Loucy (cell line): Measurements from ENCODE around the gene ELL2.

Experiments
- H2AFZ ChIP-seq: fragments of 200-600 bp; sonication (generic); 2 replicates; pipeline ENCODE4 v1.6.0; 2016; ENCODE audit warnings: antibody characterized with exemption, mild to moderate bottlenecking, low read length, moderate library complexity
- H3F3A ChIP-seq: fragments of 200-600 bp; 2 replicates; pipeline ENCODE4 v1.6.0; 2016; ENCODE audit warnings: antibody characterized with exemption, low read depth, mild to moderate bottlenecking
- H3K27me3 ChIP-seq: fragments of 200-600 bp; sonication (generic); 2 replicates; pipeline ENCODE4 v1.6.1; 2014; ENCODE audit warnings: low read length, mild to moderate bottlenecking; ENCODE audit not compliant: insufficient read depth, poor library complexity, severe bottlenecking
- H3K36me3 ChIP-seq: fragments of 200-600 bp; sonication (generic); 2 replicates; pipeline ENCODE4 v1.6.1; 2016; ENCODE audit warnings: low read length; ENCODE audit not compliant: insufficient read depth
- H3K4me1 ChIP-seq: fragments of 200-600 bp; sonication (generic); 2 replicates; pipeline ENCODE4 v1.5.1; 2014; ENCODE audit warnings: low read length, mild to moderate bottlenecking; ENCODE audit not compliant: insufficient read depth, poor library complexity, severe bottlenecking
- H3K4me2 ChIP-seq: fragments of 200-600 bp; sonication (generic); 2 replicates; pipeline ENCODE4 v1.6.0; 2014; ENCODE audit warnings: antibody characterized with exemption, low read length, low read depth, mild to moderate bottlenecking; ENCODE audit not compliant: poor library complexity, severe bottlenecking
- H3K4me3 ChIP-seq: fragments of 200-600 bp; sonication (generic); 2 replicates; pipeline ENCODE4 v1.5.1; 2014; ENCODE audit warnings: low read length, mild to moderate bottlenecking, mixed read lengths; ENCODE audit not compliant: poor library complexity, severe bottlenecking
- H3K79me2 ChIP-seq: fragments of 200-600 bp; sonication (generic); 2 replicates; pipeline ENCODE4 v1.6.1; 2014; ENCODE audit warnings: low read length; ENCODE audit not compliant: insufficient read depth
- H3K9ac ChIP-seq: fragments of 200-600 bp; sonication (generic); 2 replicates; pipeline ENCODE4 v1.6.0; 2014; ENCODE audit warnings: mild to moderate bottlenecking, low read depth, low read length, moderate library complexity; ENCODE audit not compliant: poor library complexity, severe bottlenecking
- H3K9me2 ChIP-seq: fragments of 200-600 bp; sonication (generic); replicated peaks from 2 replicates; pipeline ENCODE4 v1.6.1; 2016; ENCODE audit warnings: low read depth, low read length, mixed read lengths
- H3K9me3 ChIP-seq: fragments of 200-600 bp; sonication (generic); 2 replicates; pipeline ENCODE4 v1.6.1; 2014; ENCODE audit warnings: mild to moderate bottlenecking, antibody characterized with exemption, low read length, low read depth; ENCODE audit not compliant: insufficient read depth
- H4K20me1 ChIP-seq: fragments of 200-600 bp; sonication (generic); 2 replicates; pipeline ENCODE4 v1.6.0; 2014; ENCODE audit warnings: antibody characterized with exemption, low read length, mild to moderate bottlenecking; ENCODE audit not compliant: insufficient read depth, poor library complexity, severe bottlenecking
- EZH2phosphoT487 ChIP-seq: fragments of 200-600 bp; IDR thresholded peaks from 2 replicates; pipeline ENCODE4 v1.6.1; 2018; ENCODE audit warnings: antibody characterized with exemption, mild to moderate bottlenecking, moderate library complexity, borderline replicate concordance
- TF ChIP-seq, protein P1 (sequence below): fragments of 200-600 bp; sonication (generic); conservative IDR thresholded peaks from 2 replicates; pipeline ENCODE4 v1.5.1; 2014; ENCODE audit warnings: mild to moderate bottlenecking, antibody characterized with exemption, low read length

Gene ELL2

DNA sequence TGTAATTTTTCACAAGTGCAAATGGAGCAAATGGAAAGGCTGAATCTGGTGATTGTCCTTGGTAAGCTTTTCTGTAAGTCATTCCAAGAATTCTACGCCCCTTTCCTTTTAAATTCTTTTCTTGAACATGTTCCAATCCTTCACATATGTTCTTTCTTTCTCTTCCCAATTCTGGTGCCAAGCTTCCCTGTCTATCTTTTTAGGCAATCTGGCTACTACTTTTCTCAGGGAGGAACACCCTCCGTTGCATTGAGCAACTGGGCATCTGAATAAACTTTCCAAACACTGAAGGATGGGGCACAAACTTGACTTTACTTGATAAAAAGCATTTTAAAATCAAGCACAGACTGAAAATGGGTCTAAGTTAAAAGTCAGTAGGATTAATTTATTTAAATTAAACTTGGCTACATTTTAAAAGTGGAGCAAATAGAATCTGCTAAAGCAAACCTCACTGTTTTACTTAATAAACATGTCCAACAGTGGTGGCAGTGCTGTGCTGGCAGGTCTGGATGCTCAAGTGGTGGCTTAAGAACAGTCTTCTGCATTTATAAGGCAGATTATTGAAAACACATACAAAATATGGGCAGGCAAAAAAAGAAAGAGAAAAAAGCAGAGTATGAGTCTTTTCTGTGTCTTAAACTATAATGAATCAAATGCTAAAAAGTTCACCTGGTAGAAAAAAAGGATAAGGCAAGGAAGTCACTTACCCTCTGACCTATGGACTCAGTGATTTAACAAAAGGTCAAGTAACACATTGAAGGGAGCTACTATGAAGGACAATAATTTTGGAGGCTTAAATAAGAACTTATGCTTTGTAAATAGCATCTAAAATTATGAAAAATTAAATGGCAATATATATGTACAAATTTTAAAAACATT is 5.4 kb downstream of the ELL2 start:
- H3K4me2 ChIP-seq = peak overlapping the region; percentile 93
- H3K9ac ChIP-seq = no peak overlapping the region

DNA sequence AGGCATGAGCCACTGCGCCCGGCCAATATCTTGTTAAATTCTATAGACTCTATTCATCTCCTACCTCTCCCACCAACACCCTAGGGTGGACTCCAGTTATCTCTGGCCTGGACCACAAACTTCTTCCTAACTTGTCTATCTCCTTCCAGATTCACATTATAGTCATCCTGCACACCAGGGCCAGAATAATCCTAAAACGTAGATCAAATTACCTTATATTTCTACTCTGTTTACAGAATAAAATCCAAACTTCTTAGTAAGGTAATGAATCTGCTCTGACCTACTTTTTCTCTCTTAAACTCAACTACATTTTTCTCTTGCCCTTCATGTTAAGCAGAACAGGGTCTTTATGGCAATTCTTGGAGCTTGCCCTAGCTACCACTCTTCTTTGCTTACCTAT is 6.9 kb downstream of the ELL2 start:
- Histone ChIP-seq H3K4me1 (peaks cover 40% of the 10 kb centered on the region), H3K9me2 (no peaks in the 10 kb centered on the region), H3K4me3 (no peak overlapping the region), H3F3A (no peaks in the 10 kb centered on the region), H3K4me2 (peak overlapping the region; percentile 93), H3K27me3 (no peaks in the 10 kb centered on the region), H3K79me2 (peaks cover 17% of the 10 kb centered on the region; the same call in 1 of the 2 replicates), H3K9me3 (no peaks in the 10 kb centered on the region), H3K36me3 (no peaks in the 10 kb centered on the region), H4K20me1 (no peaks in the 10 kb centered on the region), H3K9ac (no peak overlapping the region), H2AFZ (no peak overlapping the region)
- TF ChIP-seq, protein P1, sequence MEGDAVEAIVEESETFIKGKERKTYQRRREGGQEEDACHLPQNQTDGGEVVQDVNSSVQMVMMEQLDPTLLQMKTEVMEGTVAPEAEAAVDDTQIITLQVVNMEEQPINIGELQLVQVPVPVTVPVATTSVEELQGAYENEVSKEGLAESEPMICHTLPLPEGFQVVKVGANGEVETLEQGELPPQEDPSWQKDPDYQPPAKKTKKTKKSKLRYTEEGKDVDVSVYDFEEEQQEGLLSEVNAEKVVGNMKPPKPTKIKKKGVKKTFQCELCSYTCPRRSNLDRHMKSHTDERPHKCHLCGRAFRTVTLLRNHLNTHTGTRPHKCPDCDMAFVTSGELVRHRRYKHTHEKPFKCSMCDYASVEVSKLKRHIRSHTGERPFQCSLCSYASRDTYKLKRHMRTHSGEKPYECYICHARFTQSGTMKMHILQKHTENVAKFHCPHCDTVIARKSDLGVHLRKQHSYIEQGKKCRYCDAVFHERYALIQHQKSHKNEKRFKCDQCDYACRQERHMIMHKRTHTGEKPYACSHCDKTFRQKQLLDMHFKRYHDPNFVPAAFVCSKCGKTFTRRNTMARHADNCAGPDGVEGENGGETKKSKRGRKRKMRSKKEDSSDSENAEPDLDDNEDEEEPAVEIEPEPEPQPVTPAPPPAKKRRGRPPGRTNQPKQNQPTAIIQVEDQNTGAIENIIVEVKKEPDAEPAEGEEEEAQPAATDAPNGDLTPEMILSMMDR = no peak
- no peak for TF ChIP-seq EZH2phosphoT487

More for the DNA sequence above, 5.4 kb downstream of the ELL2 start:
- Histone ChIP-seq H4K20me1 (no peaks in the 10 kb centered on the region), H3F3A (no peaks in the 10 kb centered on the region), H3K79me2 (peaks cover 26% of the 10 kb centered on the region; the same call in 1 of the 2 replicates), H3K27me3 (no peaks in the 10 kb centered on the region), H3K4me3 (peak overlapping the region; percentile 9), H3K36me3 (no peaks in the 10 kb centered on the region), H3K9me3 (no peaks in the 10 kb centered on the region), H2AFZ (no peak overlapping the region), H3K4me1 (peaks cover 44% of the 10 kb centered on the region), H3K9me2 (no peaks in the 10 kb centered on the region)
- no peak for TF ChIP-seq EZH2phosphoT487
- TF ChIP-seq, protein P1 = peak; percentile 28; the same call in 1 of the 2 replicates

DNA sequence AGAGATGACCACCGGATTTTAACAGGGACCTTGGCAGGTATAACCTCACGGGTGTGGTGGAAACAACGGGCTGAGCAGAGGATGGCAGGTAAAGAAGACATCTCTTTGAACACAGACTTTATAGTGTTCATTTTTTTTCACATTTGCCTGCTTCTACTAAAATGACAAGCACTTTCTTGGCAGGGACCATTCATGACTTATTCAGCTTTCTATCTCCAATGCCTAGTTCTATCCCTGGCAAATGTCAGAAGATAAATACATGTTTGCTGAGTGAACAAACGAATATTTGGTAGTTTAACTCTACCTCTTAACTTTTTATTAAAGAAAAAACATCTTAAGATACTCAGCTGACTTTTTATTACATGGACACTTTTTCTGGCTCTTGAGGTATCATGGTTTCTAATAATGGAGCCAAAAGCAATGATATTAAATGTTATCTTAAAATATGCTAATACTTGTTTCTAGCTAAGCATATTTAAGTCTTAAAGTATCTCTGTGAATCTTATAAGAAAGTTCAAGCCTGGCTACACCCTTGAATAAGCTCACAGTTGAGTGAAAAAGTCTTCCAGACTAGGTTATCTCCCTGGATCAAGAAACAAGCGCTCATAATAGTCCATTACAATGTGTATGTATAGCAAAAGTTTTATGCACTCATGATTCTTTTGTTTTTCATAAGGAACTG is 8.5 kb downstream of the ELL2 start:
- Histone ChIP-seq H3K79me2 (peaks cover 17% of the 10 kb centered on the region; the same call in 1 of the 2 replicates), H3K27me3 (no peaks in the 10 kb centered on the region), H3K9me2 (no peaks in the 10 kb centered on the region), H3K36me3 (no peaks in the 10 kb centered on the region), H2AFZ (no peak overlapping the region), H3K4me1 (peaks cover 36% of the 10 kb centered on the region), H3K9me3 (no peaks in the 10 kb centered on the region), H3F3A (no peaks in the 10 kb centered on the region), H3K4me2 (no peak overlapping the region), H3K4me3 (no peak overlapping the region), H4K20me1 (no peaks in the 10 kb centered on the region), H3K9ac (no peak overlapping the region)
- TF ChIP-seq, protein P1 = no peak
- TF ChIP-seq EZH2phosphoT487 = no peak
